Heart left ventricle (tissue), 13 donors: Measurements from ENCODE around the gene PTPRN2.

Source experiments
- CTCF ChIP-seq, 12 donors: fragments of 200-600 bp; sonication (generic) in 4 of 12; IDR thresholded peaks; one replicate each; pipeline versions ENCODE4 v1.5.0 to v1.8.0; 2018 to 2022; ENCODE audit warnings: antibody characterized with exemption in 12 of 12, mild to moderate bottlenecking in 5 of 12
- POLR2A ChIP-seq, 2 donors: fragments of 450-650 bp; IDR thresholded peaks; one replicate each; pipeline ENCODE4 v1.6.1; 2017; ENCODE audit warnings: antibody characterized with exemption in 2 of 2, mild to moderate bottlenecking in 2 of 2, moderate library complexity in 2 of 2
- donor health status: ischemic (EF 13 %, LVEDD 7.1; RV severe dilation, severe dysfunction).
- donor health status: DM: no; HTN: yes; CAD: no.
- donor health status: DM: no; HTN: no; CAD: no.
- donor health status: ischemic (EF 25% LVEDD 6.9; RV normal size, moderate dysfunction).
- donor health status: ischemic (EF 25% LVEDD 5.7; RV mildly dilated, moderate dysfunction).
- donor health status: ischemic (EF 35%, LVEDD 5.7; RV mildly dilated, moderate dysfunction).
- donor health status: nonischemic (EF 11% LVEDD 7.7; RV severe dilation, severe dysfunction).
- donor health status: DM: yes; HTN: yes; CAD: no.
- donor health status: PGD.
- donor health status: ischemic (EF 29% LVEDD 5.4; RV normal size, mild dysfunction).
- donor health status: nonischemic (EF 23%, LVEDD 6.1; RV moderate dilation, normal function).

GRCh38 chr7:157897681-157898080, 689.9 kb downstream of the PTPRN2 start:
- TF ChIP-seq CTCF (IDR thresholded peaks at IDR 0.05) (no peak), POLR2A (IDR thresholded peaks at IDR 0.05) (no peak)
